ENCODE measurements around the gene FICD.
A peak's percentile ranks its signal among the peaks of the same experiment; 100 is the strongest.

Gene FICD

DNA sequence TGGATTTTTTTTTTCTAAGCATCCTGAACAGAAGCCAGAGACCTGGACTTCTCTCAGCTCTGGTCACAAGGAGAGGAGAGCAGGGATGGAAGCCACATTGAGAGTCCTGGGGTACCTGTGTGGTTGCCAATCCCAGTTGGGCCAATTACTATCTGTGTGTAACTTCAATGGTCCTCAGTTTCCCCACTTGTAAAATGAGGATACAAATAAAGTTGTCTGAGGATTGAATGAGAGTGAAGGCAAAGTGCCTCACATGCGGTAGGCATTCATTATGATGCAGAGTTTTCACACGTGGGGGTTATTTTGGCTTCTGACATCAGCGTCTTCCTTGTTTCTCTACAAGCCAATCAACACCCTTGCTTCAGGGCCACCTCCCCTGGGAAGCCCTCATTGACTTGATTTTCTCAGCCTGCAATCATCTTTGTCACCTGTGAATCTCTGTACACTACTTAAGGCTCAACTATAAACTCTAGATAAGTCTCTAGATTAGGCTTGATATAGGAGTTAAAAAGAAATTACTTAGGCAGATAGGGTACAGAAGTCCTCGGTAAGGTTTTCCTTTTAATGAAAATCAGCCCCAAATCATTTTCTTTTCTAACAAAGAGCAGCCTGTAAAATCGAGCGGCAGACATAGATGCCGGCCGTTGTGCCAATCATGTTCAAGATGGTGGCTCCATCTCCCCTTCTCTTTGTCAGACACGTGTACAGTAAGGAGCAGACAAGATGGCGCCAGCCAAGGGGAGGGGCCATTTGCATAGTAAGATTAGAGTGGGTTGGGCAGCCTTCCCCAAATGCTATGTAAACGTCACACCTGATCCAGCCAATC, 37.8 kb upstream of the FICD start:
- TF ChIP-seq TEAD4 (IDR thresholded peaks at IDR 0.05) (no peak), YY1 (IDR thresholded peaks at IDR 0.05; ENCODE audit: low read depth) (peak; percentile 74)
- TF ChIP-seq, protein P1, sequence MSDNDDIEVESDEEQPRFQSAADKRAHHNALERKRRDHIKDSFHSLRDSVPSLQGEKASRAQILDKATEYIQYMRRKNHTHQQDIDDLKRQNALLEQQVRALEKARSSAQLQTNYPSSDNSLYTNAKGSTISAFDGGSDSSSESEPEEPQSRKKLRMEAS (IDR thresholded peaks at IDR 0.05) = 0 out of 2 replicates have a peak, but pooled peaks have one; percentile 35
- TF ChIP-seq, protein P2, sequence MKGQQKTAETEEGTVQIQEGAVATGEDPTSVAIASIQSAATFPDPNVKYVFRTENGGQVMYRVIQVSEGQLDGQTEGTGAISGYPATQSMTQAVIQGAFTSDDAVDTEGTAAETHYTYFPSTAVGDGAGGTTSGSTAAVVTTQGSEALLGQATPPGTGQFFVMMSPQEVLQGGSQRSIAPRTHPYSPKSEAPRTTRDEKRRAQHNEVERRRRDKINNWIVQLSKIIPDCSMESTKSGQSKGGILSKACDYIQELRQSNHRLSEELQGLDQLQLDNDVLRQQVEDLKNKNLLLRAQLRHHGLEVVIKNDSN (IDR thresholded peaks at IDR 0.05) = no peak

DNA sequence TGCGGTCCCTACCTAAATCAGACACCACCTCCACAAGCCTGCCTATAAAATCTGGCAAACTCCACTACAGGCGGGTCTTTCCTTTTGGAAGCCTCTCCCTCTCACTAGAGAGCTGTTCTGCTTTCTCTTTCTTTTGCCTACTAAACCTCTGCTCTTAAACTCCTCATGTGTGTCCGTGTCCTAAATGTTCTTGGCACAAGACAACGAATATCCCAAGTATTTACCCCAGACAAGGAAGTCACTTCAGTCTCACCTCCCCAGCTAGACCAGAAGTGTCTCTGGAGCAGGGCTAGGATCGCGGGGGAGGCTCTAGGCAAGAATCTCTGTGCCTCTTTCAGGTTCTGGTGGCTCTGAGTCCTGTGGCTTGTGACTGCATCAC, 37.2 kb upstream of the FICD start:
- TF ChIP-seq CEBPB (IDR thresholded peaks at IDR 0.05) = no peak
- TF ChIP-seq, protein P1 (IDR thresholded peaks at IDR 0.05) = no peak
- no peak for TF ChIP-seq TCF12 (IDR thresholded peaks at IDR 0.05; ENCODE audit: low read depth)
- no peak for TF ChIP-seq NFIC (IDR thresholded peaks at IDR 0.05)
- no peak for TF ChIP-seq EGR1 (IDR thresholded peaks at IDR 0.05)
- no peak for TF ChIP-seq ZBTB7A (IDR thresholded peaks at IDR 0.05; ENCODE audit: low read depth)
- TF ChIP-seq FOXM1 (IDR thresholded peaks at IDR 0.05; ENCODE audit: borderline replicate concordance, low read depth) = no peak
- no peak for TF ChIP-seq REST (IDR thresholded peaks at IDR 0.05; ENCODE audit: low read depth)
- TF ChIP-seq TAF1 (IDR thresholded peaks at IDR 0.05; ENCODE audit: low read depth) = no peak
- no peak for TF ChIP-seq EP300 (IDR thresholded peaks at IDR 0.05; ENCODE audit: borderline replicate concordance)
- no peak for TF ChIP-seq YY1 (IDR thresholded peaks at IDR 0.05; ENCODE audit: low read depth)
- TF ChIP-seq CREB1 (IDR thresholded peaks at IDR 0.05; ENCODE audit: low read depth) = no peak
- no peak for TF ChIP-seq TEAD4 (IDR thresholded peaks at IDR 0.05)
- no peak for TF ChIP-seq RAD21 (IDR thresholded peaks at IDR 0.05; ENCODE audit: low read depth)
- TF ChIP-seq, protein P2 (IDR thresholded peaks at IDR 0.05) = no peak

DNA sequence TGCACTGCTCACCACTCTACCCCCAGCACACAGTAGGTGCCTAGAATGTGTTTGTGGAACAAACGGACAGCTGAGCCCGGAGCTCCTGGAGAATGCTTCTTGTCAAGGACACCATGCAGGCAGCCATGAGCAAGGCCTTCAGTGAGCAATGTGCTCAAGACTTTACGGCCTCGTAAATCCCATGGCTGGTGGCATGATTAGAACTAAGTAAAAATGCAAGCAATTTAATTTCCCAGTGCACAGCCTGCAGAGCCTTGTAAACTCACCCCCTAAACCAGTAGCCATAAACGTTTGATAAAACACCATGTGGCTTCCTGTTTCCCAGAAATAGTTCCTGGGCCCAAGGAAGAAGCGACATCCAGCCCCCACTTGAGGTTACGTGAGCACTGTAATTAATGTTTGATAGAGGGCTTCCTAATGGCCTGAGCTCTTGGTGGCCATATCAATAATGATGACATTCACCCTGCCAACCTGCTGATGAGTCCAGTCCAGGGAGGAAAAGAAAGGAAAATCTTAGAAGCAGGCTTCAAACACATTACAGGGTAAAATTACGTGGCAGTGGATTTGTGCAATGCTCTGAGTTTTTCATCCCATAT, 36.4 kb upstream of the FICD start:
- TF ChIP-seq EGR1 (IDR thresholded peaks at IDR 0.05) (no peak), YY1 (IDR thresholded peaks at IDR 0.05; ENCODE audit: low read depth) (no peak), ZBTB7A (IDR thresholded peaks at IDR 0.05; ENCODE audit: low read depth) (no peak), FOXM1 (IDR thresholded peaks at IDR 0.05; ENCODE audit: borderline replicate concordance, low read depth) (no peak), EP300 (IDR thresholded peaks at IDR 0.05; ENCODE audit: borderline replicate concordance) (no peak), CEBPB (IDR thresholded peaks at IDR 0.05) (no peak), NFIC (IDR thresholded peaks at IDR 0.05) (no peak), RAD21 (IDR thresholded peaks at IDR 0.05; ENCODE audit: low read depth) (no peak), TCF12 (IDR thresholded peaks at IDR 0.05; ENCODE audit: low read depth) (no peak), REST (IDR thresholded peaks at IDR 0.05; ENCODE audit: low read depth) (no peak), TEAD4 (IDR thresholded peaks at IDR 0.05) (no peak), CREB1 (IDR thresholded peaks at IDR 0.05; ENCODE audit: low read depth) (no peak), TAF1 (IDR thresholded peaks at IDR 0.05; ENCODE audit: low read depth) (no peak)
- TF ChIP-seq, protein P2 (IDR thresholded peaks at IDR 0.05) = no peak
- TF ChIP-seq, protein P1 (IDR thresholded peaks at IDR 0.05) = no peak

GRCh38 chr12:108479364-108480070, 35.6 kb upstream of the FICD start:
- no peak for TF ChIP-seq ZBTB7A (IDR thresholded peaks at IDR 0.05; ENCODE audit: low read depth)

All from Ishikawa (cell line).